Uterus (tissue), 4 donors: ENCODE results near the gene ARL6IP4. TPM values are rescaled to one million over a fixed set of nuclear protein-coding genes. Genes with fewer than 3 reads are reported as not detected.

Source experiments
- DNase-seq, 2 donors: peaks; one replicate each; pipeline ENCODE4 v3.0.0-alpha.2; 2019 to 2020
- H3K27ac ChIP-seq, 2 donors: fragments of 200-600 bp; sonication (generic); 1 replicate in 1 of 2; 2 replicates in 1 of 2; pipeline ENCODE4 v1.5.1; 2016 to 2018
- H3K27me3 ChIP-seq, 2 donors: fragments of 200-600 bp; sonication (generic); one replicate each; pipeline ENCODE4 v1.5.1; 2018 to 2019; ENCODE audit warnings: control low read depth in 1 of 2
- H3K36me3 ChIP-seq, 2 donors: fragments of 200-600 bp; sonication (generic); one replicate each; pipeline ENCODE4 v1.5.1; 2019; ENCODE audit warnings: control low read depth in 1 of 2
- H3K4me1 ChIP-seq, 2 donors: fragments of 200-600 bp; sonication (generic); one replicate each; pipeline ENCODE4 v1.5.1; 2018 to 2019; ENCODE audit warnings: control low read depth in 1 of 2
- H3K4me3 ChIP-seq, 2 donors: fragments of 200-600 bp; sonication (generic); 1 replicate in 1 of 2; 2 replicates in 1 of 2; pipeline ENCODE4 v1.5.1; 2018 to 2019; ENCODE audit warnings: mild to moderate bottlenecking in 1 of 2
- H3K9me3 ChIP-seq, 2 donors: fragments of 200-600 bp; sonication (generic); one replicate each; pipeline ENCODE4 v1.5.1; 2019; ENCODE audit warnings: control low read depth in 1 of 2
- CTCF ChIP-seq, 4 experiments: fragments of 200-600 bp in 2 of 4; fragments of 450-650 bp in 2 of 4; sonication (generic) in 2 of 4; IDR thresholded peaks; one replicate each; pipeline ENCODE4 v1.5.1; 2016 to 2019; ENCODE audit warnings: antibody characterized with exemption in 4 of 4, mild to moderate bottlenecking in 2 of 4, moderate library complexity in 1 of 4
- POLR2A ChIP-seq, 2 donors: fragments of 450-650 bp; IDR thresholded peaks; one replicate each; pipeline ENCODE4 v1.6.1; 2016; ENCODE audit warnings: antibody characterized with exemption in 2 of 2, mild to moderate bottlenecking in 1 of 2, moderate library complexity in 1 of 2
- intact Hi-C: fragments of 100-400 bp; cut with DNase I; formaldehyde crosslinking; loops from one replicate; pipeline ENCODE4 v1.15.1; 2023; ENCODE audit warnings: low total_unique reads
- total RNA-seq, 4 donors: library from RNA; depleted of rRNA in 3 of 4; stranded (reverse); fragments of >200 nt in 3 of 4; gene quantifications; one replicate each; pipeline versions ENCODE4 v1.1.0 to v1.2.4, GENCODE V29; 2014 to 2023
- donor health status: DM: yes; HTN: yes; CAD: no.

The ARL6IP4 gene
- total RNA-seq, 4 donors from 2014 or later: 85.9 to 314 (median 207) TPM

GRCh38 chr12:122964439-122965257, 15.8 kb upstream of the ARL6IP4 start:
- H3K9me3 ChIP-seq: no peaks in the 10 kb centered on the region
- no peaks in the 10 kb centered on the region for H3K27me3 ChIP-seq
- DNase-seq: no peak
- no peak for TF ChIP-seq CTCF (IDR thresholded peaks at IDR 0.05)
- no peak for TF ChIP-seq POLR2A (IDR thresholded peaks at IDR 0.05)
- H3K4me1 ChIP-seq: peaks cover 0 to 11% of the 10 kb centered on the region in 2 donors
- H3K36me3 ChIP-seq: no peaks in the 10 kb centered on the region
- intact Hi-C loops: no loop called here
- H3K4me3 ChIP-seq: no peak overlapping the region
- peak overlapping the region in 1 of 2 donors; percentile 40 for H3K27ac ChIP-seq

GRCh38 chr12:122965321-122965751, 15.1 kb upstream of the ARL6IP4 start:
- peak overlapping the region; percentile 38 to 40 for H3K27ac ChIP-seq
- no peaks in the 10 kb centered on the region for H3K27me3 ChIP-seq
- peaks cover 0 to 11% of the 10 kb centered on the region in 2 donors for H3K4me1 ChIP-seq
- intact Hi-C loops: no loop called here
- TF ChIP-seq CTCF (IDR thresholded peaks at IDR 0.05) (no peak), POLR2A (IDR thresholded peaks at IDR 0.05) (no peak)
- peak overlapping the region; percentile 52 to 59 for H3K4me3 ChIP-seq
- no peaks in the 10 kb centered on the region for H3K36me3 ChIP-seq
- H3K9me3 ChIP-seq: no peaks in the 10 kb centered on the region
- DNase-seq: no peak

- H3K9me3 ChIP-seq: no peaks in the 10 kb centered on the region
- H3K4me3 ChIP-seq: peak within 1 kb of the TSS; percentile 52 to 59
- DNase-seq: peak; percentile 91 to 95
- intact Hi-C loops: no loop called here
- H3K4me1 ChIP-seq: peaks cover 0 to 11% of the 10 kb centered on the region in 2 donors
- peak within 1 kb of the TSS; percentile 40 to 68 for H3K27ac ChIP-seq
- TF ChIP-seq POLR2A (IDR thresholded peaks at IDR 0.05) (peak; percentile 59 to 62), CTCF (IDR thresholded peaks at IDR 0.05) (no peak)
- H3K36me3 ChIP-seq: no peaks in the 10 kb centered on the region
- H3K27me3 ChIP-seq: no peaks in the 10 kb centered on the region
Measured at GRCh38 chr12:122965851-122966742, 14.4 kb upstream of the ARL6IP4 start, which contains the start of gene ABCB9. Gene ABCB9 (minus strand): TSS chr12:122966463. CDS start chr12:122960235, 6,228 bp downstream.

- Histone ChIP-seq H3K4me3 (peak overlapping the region in 1 of 2 donors; percentile 59), H3K9me3 (no peaks in the 10 kb centered on the region), H3K4me1 (peaks cover 0 to 11% of the 10 kb centered on the region in 2 donors), H3K27ac (peak overlapping the region; percentile 40 to 68), H3K27me3 (no peaks in the 10 kb centered on the region), H3K36me3 (no peaks in the 10 kb centered on the region)
- intact Hi-C loops: no loop called here
- no peak for TF ChIP-seq POLR2A (IDR thresholded peaks at IDR 0.05)
- TF ChIP-seq CTCF (IDR thresholded peaks at IDR 0.05): no peak
- DNase-seq: no peak
Measured at GRCh38 chr12:122966743-122967550, 13.5 kb upstream of the ARL6IP4 start.
